HEK293 (cell line): Measurements from ENCODE around the gene TANGO6.

ENCODE experiments used
- CTCF ChIA-PET: fragments of 350-600 bp; formaldehyde crosslinking; extraction: SDS; loops from one replicate; lab custom pipeline; 2021; ENCODE audit warnings: antibody characterized with exemption; lab: Yijun Ruan, JAX
- POLR2A ChIA-PET: fragments of 300-600 bp; formaldehyde crosslinking; extraction: SDS; loops from one replicate; lab custom pipeline; 2020; ENCODE audit warnings: antibody characterized with exemption, inconsistent platforms; lab: Yijun Ruan, JAX
- H3K27ac ChIP-seq: fragments of 200-500 bp; sonication (Bioruptor generic); 2 replicates; pipeline ENCODE4 v1.5.1; 2014; ENCODE audit warnings: low read depth, low read length, control low read depth, inconsistent platforms; ENCODE audit errors: extremely low read depth
- H3K36me3 ChIP-seq, 2 experiments: fragments of 200-500 bp in 1 of 2; sonication (Bioruptor generic) in 1 of 2; 1 replicate in 1 of 2; 2 replicates in 1 of 2; pipeline ENCODE4 v1.5.1; 2014 to 2017; ENCODE audit warnings: inconsistent platforms in 2 of 2, low read length in 2 of 2; ENCODE audit not compliant: control insufficient read depth in 2 of 2, insufficient read depth in 1 of 2
- H3K4me1 ChIP-seq: fragments of 200-500 bp; sonication (Bioruptor generic); 2 replicates; pipeline ENCODE4 v1.5.1; 2014; ENCODE audit warnings: mild to moderate bottlenecking, low read length, inconsistent platforms; ENCODE audit not compliant: control insufficient read depth, insufficient read depth
- H3K4me3 ChIP-seq: 2 replicates; pipeline ENCODE4 v1.5.1; 2011; ENCODE audit warnings: low read depth, mild to moderate bottlenecking, control low read depth, low read length, moderate library complexity
- H3K9me3 ChIP-seq: fragments of 200-500 bp; sonication (Bioruptor generic); 2 replicates; pipeline ENCODE4 v1.5.1; 2014; ENCODE audit warnings: low read depth, low read length, inconsistent platforms; ENCODE audit not compliant: control insufficient read depth, insufficient read depth
- KLF7 ChIP-seq: fragments of 450-650 bp; formaldehyde crosslinking; IDR thresholded peaks from 2 replicates; pipeline ENCODE4 v1.5.1; 2016; ENCODE audit warnings: missing biosample characterization, missing genetic modification characterization, borderline replicate concordance
- TRIM28 ChIP-seq: IDR thresholded peaks from 2 replicates; pipeline ENCODE4 v1.6.1; 2011; ENCODE audit warnings: low read length, control low read depth, borderline replicate concordance
- WT1 ChIP-seq: fragments of 450-650 bp; formaldehyde crosslinking; IDR thresholded peaks from 2 replicates; pipeline ENCODE4 v1.5.1; 2016; ENCODE audit warnings: missing biosample characterization, missing genetic modification characterization
- ZBTB1 ChIP-seq: fragments of 450-650 bp; formaldehyde crosslinking; IDR thresholded peaks from 2 replicates; pipeline ENCODE4 v1.5.1; 2016; ENCODE audit warnings: missing biosample characterization, missing genetic modification characterization
- ZEB2 ChIP-seq: fragments of 450-650 bp; formaldehyde crosslinking; IDR thresholded peaks from 2 replicates; pipeline ENCODE4 v1.5.1; 2016; ENCODE audit warnings: missing biosample characterization, missing genetic modification characterization
- ZFHX2 ChIP-seq: fragments of 450-650 bp; formaldehyde crosslinking; conservative IDR thresholded peaks from 2 replicates; pipeline ENCODE4 v1.5.1; 2016; ENCODE audit warnings: missing biosample characterization, missing genetic modification characterization
- ZNF175 ChIP-seq: fragments of 450-650 bp; formaldehyde crosslinking; IDR thresholded peaks from 2 replicates; pipeline ENCODE4 v1.5.1; 2016; ENCODE audit warnings: missing biosample characterization, missing genetic modification characterization
- ZNF2 ChIP-seq: fragments of 450-650 bp; formaldehyde crosslinking; IDR thresholded peaks from 2 replicates; pipeline ENCODE4 v1.5.1; 2016; ENCODE audit warnings: missing biosample characterization, missing genetic modification characterization
- ZNF214 ChIP-seq: fragments of 450-650 bp; formaldehyde crosslinking; IDR thresholded peaks from 2 replicates; pipeline ENCODE4 v1.5.1; 2017; ENCODE audit warnings: missing biosample characterization, mild to moderate bottlenecking, missing genetic modification characterization, borderline replicate concordance
- ZNF350 ChIP-seq: fragments of 450-650 bp; formaldehyde crosslinking; IDR thresholded peaks from 2 replicates; pipeline ENCODE4 v1.5.0; 2017; ENCODE audit warnings: missing biosample characterization, mild to moderate bottlenecking, missing genetic modification characterization
- ZNF561 ChIP-seq: fragments of 450-650 bp; IDR thresholded peaks from 2 replicates; pipeline ENCODE4 v1.5.1; 2018; ENCODE audit warnings: missing biosample characterization, missing genetic modification characterization, borderline replicate concordance
- ZNF701 ChIP-seq: fragments of 450-650 bp; formaldehyde crosslinking; IDR thresholded peaks from 2 replicates; pipeline ENCODE4 v1.5.1; 2016; ENCODE audit warnings: missing biosample characterization, missing genetic modification characterization
- ZNF776 ChIP-seq: fragments of 450-650 bp; formaldehyde crosslinking; IDR thresholded peaks from 2 replicates; pipeline ENCODE4 v1.5.0; 2017; ENCODE audit warnings: missing biosample characterization, missing genetic modification characterization, borderline replicate concordance
- ZNF792 ChIP-seq: fragments of 450-650 bp; formaldehyde crosslinking; IDR thresholded peaks from 2 replicates; pipeline ENCODE4 v1.5.1; 2016; ENCODE audit warnings: missing biosample characterization, missing genetic modification characterization
- ZSCAN23 ChIP-seq: fragments of 450-650 bp; formaldehyde crosslinking; IDR thresholded peaks from 2 replicates; pipeline ENCODE4 v1.5.1; 2016; ENCODE audit warnings: missing biosample characterization, missing genetic modification characterization
- TF ChIP-seq, protein P1 (sequence below): fragments of 450-650 bp; formaldehyde crosslinking; IDR thresholded peaks from 2 replicates; pipeline ENCODE4 v1.5.1; 2016; ENCODE audit warnings: missing biosample characterization, missing genetic modification characterization
- TF ChIP-seq, protein P2 (sequence below): fragments of 450-650 bp; formaldehyde crosslinking; IDR thresholded peaks from 2 replicates; pipeline ENCODE4 v1.5.1; 2017; ENCODE audit warnings: missing biosample characterization, missing genetic modification characterization
- TF ChIP-seq, protein P3 (sequence below): sonication (generic); formaldehyde crosslinking; IDR thresholded peaks from 2 replicates; pipeline ENCODE4 v1.8.1; 2022; ENCODE audit warnings: mild to moderate bottlenecking, moderate library complexity, missing genetic modification reagents
- TF ChIP-seq, protein P4 (sequence below): fragments of 450-650 bp; formaldehyde crosslinking; IDR thresholded peaks from 2 replicates; pipeline ENCODE4 v1.5.1; 2016; ENCODE audit warnings: missing biosample characterization, missing genetic modification characterization
- TF ChIP-seq, protein P5 (sequence below): fragments of 450-650 bp; formaldehyde crosslinking; IDR thresholded peaks from 2 replicates; pipeline ENCODE4 v1.5.1; 2016; ENCODE audit warnings: missing biosample characterization, missing genetic modification characterization
- TF ChIP-seq, protein P6 (sequence below): fragments of 450-650 bp; formaldehyde crosslinking; IDR thresholded peaks from 2 replicates; pipeline ENCODE4 v1.5.1; 2016; ENCODE audit warnings: missing biosample characterization, missing genetic modification characterization
- TF ChIP-seq, protein P7 (sequence below): IDR thresholded peaks from 2 replicates; pipeline ENCODE4 v1.6.1; 2011; ENCODE audit warnings: mild to moderate bottlenecking, low read depth, low read length, borderline replicate concordance
- TF ChIP-seq, protein P8 (sequence below): fragments of 450-650 bp; formaldehyde crosslinking; IDR thresholded peaks from 2 replicates; pipeline ENCODE4 v1.5.1; 2016; ENCODE audit warnings: missing biosample characterization, missing genetic modification characterization

The TANGO6 gene

DNA sequence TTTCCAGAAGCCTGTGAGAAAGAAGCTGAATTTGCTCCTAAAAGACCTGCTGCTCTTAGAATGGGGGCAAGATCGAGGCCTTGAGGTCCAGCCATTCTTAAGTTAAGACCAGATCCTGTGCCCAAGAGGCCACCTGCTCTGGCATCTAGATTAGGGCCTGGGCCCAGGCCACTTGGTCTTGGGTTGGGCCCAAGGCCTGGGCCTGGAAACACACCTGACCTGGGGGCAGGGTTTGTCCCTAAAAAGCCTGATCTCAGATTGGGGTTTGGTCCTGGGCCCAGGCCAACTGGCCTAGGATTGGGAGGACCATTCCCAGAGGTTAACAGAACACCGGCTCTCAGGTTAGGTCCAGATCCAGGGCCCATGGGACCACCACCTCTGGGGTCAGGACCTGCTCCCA lies 276.2 kb downstream of the TANGO6 start:
- Histone ChIP-seq H3K9me3 (no peaks in the 10 kb centered on the region), H3K4me3 (no peak overlapping the region), H3K4me1 (no peaks in the 10 kb centered on the region), H3K36me3 (peaks cover 0 to 71% of the 10 kb centered on the region in 2 experiments; a peak in 2 of 3 replicates), H3K27ac (no peak overlapping the region)
- POLR2A ChIA-PET, result no interaction called here
- no peak for TF ChIP-seq ZNF214 (tag by site-specific recombination)
- TF ChIP-seq, protein P1, sequence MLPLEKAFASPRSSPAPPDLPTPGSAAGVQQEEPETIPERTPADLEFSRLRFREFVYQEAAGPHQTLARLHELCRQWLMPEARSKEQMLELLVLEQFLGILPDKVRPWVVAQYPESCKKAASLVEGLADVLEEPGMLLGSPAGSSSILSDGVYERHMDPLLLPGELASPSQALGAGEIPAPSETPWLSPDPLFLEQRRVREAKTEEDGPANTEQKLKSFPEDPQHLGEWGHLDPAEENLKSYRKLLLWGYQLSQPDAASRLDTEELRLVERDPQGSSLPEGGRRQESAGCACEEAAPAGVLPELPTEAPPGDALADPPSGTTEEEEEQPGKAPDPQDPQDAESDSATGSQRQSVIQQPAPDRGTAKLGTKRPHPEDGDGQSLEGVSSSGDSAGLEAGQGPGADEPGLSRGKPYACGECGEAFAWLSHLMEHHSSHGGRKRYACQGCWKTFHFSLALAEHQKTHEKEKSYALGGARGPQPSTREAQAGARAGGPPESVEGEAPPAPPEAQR, result no peak
- no peak for TF ChIP-seq KLF7 (tag by site-specific recombination)
- no peak for TF ChIP-seq ZNF350 (tag by site-specific recombination)
- TF ChIP-seq, protein P2, sequence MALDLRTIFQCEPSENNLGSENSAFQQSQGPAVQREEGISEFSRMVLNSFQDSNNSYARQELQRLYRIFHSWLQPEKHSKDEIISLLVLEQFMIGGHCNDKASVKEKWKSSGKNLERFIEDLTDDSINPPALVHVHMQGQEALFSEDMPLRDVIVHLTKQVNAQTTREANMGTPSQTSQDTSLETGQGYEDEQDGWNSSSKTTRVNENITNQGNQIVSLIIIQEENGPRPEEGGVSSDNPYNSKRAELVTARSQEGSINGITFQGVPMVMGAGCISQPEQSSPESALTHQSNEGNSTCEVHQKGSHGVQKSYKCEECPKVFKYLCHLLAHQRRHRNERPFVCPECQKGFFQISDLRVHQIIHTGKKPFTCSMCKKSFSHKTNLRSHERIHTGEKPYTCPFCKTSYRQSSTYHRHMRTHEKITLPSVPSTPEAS (tag by site-specific recombination), result no peak
- TF ChIP-seq ZFHX2, result no peak
- no peak for TF ChIP-seq ZNF561
- no peak for TF ChIP-seq ZNF701
- TF ChIP-seq TRIM28, result no peak
- CTCF ChIA-PET, result no interaction called here

DNA sequence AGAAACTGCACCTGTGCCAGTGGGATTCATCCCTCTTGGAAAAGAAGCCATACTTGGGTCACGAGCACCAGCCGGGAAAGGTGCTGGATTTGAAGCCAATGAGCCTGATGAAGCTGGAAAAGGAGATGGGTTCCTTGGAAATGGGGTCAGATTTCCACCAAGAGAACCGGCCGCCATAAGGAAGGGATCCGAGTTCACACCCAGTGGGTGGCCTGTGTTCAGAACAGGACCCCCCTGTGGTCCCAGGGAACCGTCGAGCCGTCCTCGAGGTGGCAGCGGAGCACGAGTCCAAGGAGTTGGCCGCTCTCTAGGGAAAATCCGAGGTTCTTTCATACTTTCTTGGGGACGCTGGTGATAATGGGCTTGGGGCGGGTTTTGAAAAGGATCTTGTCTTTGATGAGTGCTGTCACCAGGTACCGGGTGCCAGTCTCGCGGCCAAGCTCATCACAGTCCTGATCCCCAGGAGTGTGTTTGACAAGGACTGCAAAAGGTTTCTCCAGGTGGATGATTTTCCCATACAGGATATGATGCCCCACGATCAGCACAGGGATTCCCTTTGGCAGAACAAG lies 276.8 kb downstream of the TANGO6 start:
- Histone ChIP-seq H3K9me3 (no peaks in the 10 kb centered on the region), H3K36me3 (peaks cover 0 to 65% of the 10 kb centered on the region in 2 experiments; a peak in 2 of 3 replicates), H3K4me3 (no peak overlapping the region), H3K4me1 (no peaks in the 10 kb centered on the region), H3K27ac (no peak overlapping the region)
- POLR2A ChIA-PET, result no interaction called here
- CTCF ChIA-PET, result interaction anchor here (1.2 to 1.6 kb wide), 2 partner anchors 8 to 530 kb away, joined by 3 to 6 read pairs; no protein-coding TSS in a partner anchor
- TF ChIP-seq ZBTB1, result no peak
- TF ChIP-seq ZNF792 (tag by site-specific recombination), result no peak
- no peak for TF ChIP-seq ZSCAN23
- TF ChIP-seq, protein P3, sequence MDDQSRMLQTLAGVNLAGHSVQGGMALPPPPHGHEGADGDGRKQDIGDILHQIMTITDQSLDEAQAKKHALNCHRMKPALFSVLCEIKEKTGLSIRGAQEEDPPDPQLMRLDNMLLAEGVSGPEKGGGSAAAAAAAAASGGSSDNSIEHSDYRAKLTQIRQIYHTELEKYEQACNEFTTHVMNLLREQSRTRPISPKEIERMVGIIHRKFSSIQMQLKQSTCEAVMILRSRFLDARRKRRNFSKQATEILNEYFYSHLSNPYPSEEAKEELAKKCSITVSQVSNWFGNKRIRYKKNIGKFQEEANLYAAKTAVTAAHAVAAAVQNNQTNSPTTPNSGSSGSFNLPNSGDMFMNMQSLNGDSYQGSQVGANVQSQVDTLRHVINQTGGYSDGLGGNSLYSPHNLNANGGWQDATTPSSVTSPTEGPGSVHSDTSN (CRISPR knock-in tag), result no peak
- TF ChIP-seq, protein P4, sequence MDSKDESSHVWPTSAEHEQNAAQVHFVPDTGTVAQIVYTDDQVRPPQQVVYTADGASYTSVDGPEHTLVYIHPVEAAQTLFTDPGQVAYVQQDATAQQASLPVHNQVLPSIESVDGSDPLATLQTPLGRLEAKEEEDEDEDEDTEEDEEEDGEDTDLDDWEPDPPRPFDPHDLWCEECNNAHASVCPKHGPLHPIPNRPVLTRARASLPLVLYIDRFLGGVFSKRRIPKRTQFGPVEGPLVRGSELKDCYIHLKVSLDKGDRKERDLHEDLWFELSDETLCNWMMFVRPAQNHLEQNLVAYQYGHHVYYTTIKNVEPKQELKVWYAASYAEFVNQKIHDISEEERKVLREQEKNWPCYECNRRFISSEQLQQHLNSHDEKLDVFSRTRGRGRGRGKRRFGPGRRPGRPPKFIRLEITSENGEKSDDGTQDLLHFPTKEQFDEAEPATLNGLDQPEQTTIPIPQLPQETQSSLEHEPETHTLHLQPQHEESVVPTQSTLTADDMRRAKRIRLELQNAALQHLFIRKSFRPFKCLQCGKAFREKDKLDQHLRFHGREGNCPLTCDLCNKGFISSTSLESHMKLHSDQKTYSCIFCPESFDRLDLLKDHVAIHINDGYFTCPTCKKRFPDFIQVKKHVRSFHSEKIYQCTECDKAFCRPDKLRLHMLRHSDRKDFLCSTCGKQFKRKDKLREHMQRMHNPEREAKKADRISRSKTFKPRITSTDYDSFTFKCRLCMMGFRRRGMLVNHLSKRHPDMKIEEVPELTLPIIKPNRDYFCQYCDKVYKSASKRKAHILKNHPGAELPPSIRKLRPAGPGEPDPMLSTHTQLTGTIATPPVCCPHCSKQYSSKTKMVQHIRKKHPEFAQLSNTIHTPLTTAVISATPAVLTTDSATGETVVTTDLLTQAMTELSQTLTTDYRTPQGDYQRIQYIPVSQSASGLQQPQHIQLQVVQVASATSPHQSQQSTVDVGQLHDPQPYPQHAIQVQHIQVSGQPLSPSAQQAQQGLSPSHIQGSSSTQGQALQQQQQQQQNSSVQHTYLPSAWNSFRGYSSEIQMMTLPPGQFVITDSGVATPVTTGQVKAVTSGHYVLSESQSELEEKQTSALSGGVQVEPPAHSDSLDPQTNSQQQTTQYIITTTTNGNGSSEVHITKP, result no peak
- TF ChIP-seq, protein P5, sequence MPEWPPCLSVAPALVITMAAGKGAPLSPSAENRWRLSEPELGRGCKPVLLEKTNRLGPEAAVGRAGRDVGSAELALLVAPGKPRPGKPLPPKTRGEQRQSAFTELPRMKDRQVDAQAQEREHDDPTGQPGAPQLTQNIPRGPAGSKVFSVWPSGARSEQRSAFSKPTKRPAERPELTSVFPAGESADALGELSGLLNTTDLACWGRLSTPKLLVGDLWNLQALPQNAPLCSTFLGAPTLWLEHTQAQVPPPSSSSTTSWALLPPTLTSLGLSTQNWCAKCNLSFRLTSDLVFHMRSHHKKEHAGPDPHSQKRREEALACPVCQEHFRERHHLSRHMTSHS (tag by site-specific recombination), result no peak
- no peak for TF ChIP-seq ZNF776 (tag by site-specific recombination)
- TF ChIP-seq, protein P6, sequence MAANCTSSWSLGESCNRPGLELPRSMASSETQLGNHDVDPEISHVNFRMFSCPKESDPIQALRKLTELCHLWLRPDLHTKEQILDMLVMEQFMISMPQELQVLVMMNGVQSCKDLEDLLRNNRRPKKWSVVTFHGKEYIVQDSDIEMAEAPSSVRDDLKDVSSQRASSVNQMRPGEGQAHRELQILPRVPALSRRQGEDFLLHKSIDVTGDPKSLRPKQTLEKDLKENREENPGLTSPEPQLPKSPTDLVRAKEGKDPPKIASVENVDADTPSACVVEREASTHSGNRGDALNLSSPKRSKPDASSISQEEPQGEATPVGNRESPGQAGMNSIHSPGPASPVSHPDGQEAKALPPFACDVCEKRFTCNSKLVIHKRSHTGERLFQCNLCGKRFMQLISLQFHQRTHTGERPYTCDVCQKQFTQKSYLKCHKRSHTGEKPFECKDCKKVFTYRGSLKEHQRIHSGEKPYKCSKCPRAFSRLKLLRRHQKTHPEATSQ (tag by site-specific recombination), result no peak
- TF ChIP-seq WT1, result no peak
- TF ChIP-seq, protein P7, sequence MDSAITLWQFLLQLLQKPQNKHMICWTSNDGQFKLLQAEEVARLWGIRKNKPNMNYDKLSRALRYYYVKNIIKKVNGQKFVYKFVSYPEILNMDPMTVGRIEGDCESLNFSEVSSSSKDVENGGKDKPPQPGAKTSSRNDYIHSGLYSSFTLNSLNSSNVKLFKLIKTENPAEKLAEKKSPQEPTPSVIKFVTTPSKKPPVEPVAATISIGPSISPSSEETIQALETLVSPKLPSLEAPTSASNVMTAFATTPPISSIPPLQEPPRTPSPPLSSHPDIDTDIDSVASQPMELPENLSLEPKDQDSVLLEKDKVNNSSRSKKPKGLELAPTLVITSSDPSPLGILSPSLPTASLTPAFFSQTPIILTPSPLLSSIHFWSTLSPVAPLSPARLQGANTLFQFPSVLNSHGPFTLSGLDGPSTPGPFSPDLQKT, result no peak
- no peak for TF ChIP-seq ZEB2 (tag by site-specific recombination)
- no peak for TF ChIP-seq ZNF175 (tag by site-specific recombination)
- no peak for TF ChIP-seq ZNF2 (tag by site-specific recombination)
- TF ChIP-seq, protein P8, sequence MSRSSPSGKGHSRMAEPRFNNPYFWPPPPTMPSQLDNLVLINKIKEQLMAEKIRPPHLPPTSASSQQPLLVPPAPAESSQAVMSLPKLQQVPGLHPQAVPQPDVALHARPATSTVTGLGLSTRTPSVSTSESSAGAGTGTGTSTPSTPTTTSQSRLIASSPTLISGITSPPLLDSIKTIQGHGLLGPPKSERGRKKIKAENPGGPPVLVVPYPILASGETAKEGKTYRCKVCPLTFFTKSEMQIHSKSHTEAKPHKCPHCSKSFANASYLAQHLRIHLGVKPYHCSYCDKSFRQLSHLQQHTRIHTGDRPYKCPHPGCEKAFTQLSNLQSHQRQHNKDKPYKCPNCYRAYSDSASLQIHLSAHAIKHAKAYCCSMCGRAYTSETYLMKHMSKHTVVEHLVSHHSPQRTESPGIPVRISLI (tag by site-specific recombination), result no peak
